ENCODE data around the gene TESMIN.

TESMIN gene

DNA sequence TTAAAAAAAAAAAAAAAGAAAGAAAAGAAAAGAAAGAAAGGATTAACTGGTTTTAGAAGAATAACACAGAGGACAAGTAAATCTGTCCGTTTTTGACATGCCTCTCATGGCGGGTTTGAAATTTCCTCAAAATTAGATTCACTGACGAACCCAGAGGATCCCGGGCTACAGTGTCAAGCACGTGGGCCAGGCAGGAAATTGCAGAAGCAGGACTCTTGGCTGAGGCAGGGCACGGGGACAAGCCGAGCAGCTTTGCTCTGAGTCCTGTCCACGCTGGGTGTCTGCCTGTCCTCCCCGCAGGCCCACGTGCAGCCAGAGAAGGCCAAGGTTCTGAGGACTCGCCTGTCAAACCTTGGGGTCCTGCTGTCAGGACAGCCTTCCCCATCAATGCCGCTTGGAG, 42.3 kb downstream of the TESMIN start:
- no peak for DNase-seq

DNA sequence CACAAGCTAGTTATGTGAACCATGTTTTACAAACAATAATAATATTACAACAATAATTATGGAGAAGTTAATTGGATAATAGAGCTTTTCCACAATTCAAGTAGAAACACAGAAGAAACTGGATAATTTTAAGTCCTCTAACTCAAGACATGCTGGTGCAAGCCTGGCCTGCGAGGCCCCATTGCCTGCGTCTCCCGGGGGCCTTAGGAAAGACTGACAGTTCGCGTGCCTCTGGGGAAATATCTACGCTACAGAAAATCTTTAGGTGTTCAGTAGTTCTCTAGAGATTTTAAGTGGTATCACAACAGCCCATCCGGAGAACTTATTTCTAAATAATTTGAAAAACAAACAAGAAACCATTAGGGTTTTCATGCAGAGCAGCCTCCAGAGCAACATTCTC, 43.8 kb downstream of the TESMIN start:
- no peak for DNase-seq

- no peak for DNase-seq
Measured at GRCh38 chr11:68704887-68705286, 46.4 kb downstream of the TESMIN start.

- no peak for DNase-seq
Measured at GRCh38 chr11:68698993-68699392, 52.3 kb downstream of the TESMIN start.

- no peak for DNase-seq
Measured at GRCh38 chr11:68695531-68695930, 55.8 kb downstream of the TESMIN start.

GRCh38 chr11:68694431-68695297, 56.7 kb downstream of the TESMIN start:
- DNase-seq, result no peak

DNA sequence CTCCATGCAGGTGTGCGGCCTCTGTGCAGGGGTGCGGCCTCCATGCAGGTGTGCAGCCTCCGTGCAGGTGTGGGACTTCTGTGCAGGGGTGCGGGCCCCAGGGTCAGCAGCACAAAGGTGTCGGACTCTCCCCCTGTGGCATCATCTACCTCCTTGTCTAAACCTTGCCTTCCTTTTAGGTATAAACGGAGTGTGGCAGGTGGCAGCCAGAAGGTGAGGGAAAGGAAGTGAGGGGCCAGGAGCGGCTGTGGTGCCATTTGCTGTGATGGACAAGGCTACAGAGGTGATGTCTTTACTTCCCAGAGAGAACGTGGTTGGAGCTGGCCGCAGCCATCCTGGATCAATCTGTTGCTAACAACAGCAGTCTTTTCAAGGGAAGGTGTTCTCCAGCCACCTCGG, 57.8 kb downstream of the TESMIN start:
- DNase-seq, result no peak

DNA sequence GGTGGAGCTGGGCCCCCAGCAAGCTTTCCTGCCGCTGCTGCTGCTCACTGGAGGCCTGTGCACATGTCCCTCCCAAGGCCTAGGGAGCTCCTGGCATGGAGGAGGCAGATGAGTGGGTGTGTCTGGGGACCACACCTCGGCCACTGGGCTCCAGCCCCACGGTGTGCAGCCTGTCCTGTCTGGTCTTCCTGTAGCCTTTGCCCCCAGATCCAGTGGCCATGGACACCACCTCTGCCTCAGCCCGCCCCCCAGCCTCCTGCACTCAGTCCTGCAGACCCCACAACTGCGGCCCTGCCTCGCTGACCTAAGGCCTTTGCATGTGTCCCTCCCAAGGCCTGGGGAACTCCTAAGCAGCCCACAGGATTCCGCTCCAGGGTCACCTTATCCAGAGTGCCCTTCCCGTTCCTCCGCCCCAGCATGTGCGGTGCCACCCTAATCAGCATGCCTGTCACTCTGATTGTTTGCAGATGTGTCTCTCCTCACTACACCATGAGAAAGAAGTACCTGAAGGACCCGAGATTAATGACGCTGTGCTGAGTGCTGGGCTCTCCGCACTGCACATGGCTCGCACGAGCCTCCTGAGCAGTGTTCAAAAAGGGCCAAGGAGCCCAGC, 58.3 kb downstream of the TESMIN start:
- no peak for DNase-seq

DNA sequence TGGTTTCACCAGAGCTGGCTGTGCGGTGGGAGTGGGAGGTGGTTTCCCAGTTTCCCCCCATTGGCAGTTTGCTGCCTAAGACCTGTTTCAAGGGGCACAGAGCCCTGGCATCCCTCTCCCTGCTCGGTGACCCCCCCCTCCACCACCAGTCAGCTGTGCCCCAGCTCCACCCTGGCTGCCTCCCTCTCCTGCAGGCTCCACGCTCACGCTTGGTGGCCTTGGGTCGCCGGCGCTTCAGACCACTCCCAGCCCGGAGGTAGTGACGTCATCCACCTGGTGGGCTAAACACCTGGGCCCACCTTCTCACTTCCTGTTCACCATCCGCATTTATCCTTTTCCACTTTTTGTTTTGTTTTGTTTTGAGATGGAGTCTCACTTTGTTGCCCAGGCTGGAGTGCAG, 59.2 kb downstream of the TESMIN start:
- no peak for DNase-seq

DNA sequence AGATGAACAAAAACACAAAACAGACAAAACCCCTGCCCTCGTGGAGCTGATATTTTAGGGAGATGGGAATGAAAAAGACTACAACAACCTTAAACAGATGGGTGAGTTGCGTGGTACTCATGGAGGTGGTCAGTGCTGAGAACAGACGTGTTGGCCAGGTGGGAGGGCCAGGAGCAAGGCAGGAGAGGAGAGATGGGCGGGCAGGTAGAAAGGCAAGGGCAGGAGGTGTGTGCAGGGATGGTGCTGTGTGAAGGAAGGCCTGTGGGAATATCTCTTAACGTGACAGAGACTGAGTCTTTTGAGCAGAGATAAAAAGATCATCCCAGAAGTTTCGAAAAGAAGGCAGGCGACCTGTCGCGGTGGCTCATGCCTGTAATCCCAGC, 59.9 kb downstream of the TESMIN start:
- DNase-seq, result no peak

DNA sequence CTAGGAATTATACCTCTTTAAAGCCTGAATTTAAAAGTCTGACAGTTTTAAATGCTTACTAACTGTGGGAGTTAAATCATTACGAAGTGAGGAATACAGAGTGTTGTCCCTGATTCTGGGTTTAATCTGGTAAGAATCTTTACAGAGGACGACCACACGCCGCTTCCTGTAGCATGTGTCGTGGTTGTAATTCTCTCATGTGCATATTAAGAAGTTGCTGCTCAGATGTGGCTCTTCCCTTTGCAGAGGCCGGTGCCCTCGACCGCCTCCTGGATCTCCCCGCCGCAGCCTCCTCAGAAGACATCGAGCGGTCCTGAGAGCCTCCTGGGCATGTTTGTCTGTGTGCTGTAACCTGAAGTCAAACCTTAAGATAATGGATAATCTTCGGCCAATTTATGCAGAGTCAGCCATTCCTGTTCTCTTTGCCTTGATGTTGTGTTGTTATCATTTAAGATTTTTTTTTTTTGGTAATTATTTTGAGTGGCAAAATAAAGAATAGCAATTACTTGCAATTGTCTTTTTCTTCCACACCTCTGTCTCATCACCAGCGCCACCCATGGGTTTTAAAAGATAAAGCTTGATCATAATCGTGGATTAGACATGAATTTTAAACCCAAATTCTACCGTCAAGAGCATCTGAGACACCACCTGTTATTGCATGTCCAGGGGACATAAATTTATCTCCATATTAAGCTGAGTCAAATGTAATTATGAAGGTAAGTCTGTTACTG, 60.5 kb downstream of the TESMIN start:
- peak; percentile 18 for DNase-seq

DNA sequence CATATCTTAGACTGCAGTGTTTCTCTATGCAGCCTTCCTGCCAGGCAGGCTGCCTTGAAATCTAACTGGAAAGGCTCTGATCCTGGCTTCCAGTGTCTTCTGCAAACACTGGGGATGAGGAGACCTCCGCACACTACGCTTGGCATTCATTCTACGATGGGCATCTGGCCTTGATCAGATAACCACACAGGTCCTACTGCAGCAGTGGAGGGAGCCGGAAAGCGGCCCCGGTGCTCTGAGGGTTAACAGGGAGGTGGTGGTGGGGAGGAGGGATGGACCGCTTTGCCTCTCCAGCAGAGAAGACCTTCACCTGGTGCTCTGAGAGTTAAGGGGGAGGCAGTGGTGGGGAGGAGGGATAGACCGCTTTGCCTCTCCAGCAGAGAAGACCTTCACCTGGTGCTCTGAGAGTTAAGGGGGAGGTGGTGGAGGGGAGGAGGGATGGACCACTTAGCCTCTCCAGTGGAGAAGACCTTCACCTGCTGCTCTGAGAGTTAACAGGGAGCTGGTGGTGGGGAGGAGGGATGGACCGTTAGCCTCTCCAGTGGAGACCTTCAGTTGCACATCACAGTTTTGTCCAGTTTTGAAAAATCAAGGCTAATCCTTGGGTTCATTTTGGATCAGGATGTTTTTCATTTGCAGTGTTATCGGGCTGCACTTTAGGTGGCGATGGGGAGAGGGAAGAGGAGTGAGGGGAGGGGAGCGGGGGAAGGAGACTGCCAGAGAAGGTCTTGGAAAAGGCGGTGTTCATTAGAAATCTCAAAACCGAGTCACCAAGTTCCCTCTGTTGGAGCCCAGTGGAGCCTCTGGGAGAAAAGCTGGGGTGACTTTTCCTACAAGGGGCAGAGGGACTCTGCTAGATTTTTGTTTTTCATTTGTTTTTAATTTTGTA, 61.3 kb downstream of the TESMIN start:
- DNase-seq, result no peak

- no peak for DNase-seq
Measured at GRCh38 chr11:68688881-68689280, 62.4 kb downstream of the TESMIN start.

- DNase-seq, result no peak
Measured at GRCh38 chr11:68687986-68688385, 63.3 kb downstream of the TESMIN start.

GRCh38 chr11:68687311-68687710, 64.0 kb downstream of the TESMIN start:
- DNase-seq, result no peak

- DNase-seq, result no peak
Measured at GRCh38 chr11:68686486-68686885, 64.8 kb downstream of the TESMIN start.

- DNase-seq, result no peak
Measured at GRCh38 chr11:68685656-68686380, 65.5 kb downstream of the TESMIN start.

GRCh38 chr11:68684385-68685356, 66.6 kb downstream of the TESMIN start, which contains the start of gene GAL:
GAL (plus strand) TSS chr11:68684544; CDS start chr11:68684924, 380 bp downstream.
- no peak for DNase-seq

- DNase-seq, result no peak
Measured at GRCh38 chr11:68683536-68684384, 67.6 kb downstream of the TESMIN start.

DNA sequence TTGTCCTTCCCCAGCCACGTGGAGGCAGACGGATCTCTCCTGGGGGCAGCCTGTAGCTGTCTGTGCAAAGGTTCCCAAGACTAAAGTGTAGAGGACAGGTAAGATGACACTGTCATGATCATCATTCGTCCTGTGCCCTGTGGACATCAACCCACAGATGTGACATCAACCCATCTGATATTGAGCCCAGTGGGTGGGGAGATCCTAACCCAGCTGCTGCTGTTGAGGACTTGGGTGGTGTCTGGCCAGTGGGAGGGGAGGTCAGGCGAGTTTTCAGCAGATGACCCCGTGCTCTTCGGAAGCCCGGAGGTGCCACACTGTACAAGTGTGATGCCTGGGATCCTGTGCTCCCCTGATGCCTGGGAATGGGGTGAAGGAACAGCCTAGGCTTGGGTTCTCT, 68.2 kb downstream of the TESMIN start:
- DNase-seq, result no peak

Measured in activated gamma-delta T cell treated with Interleukin-2 at 50 U/mL for 16 hours (primary cell).